ENCODE data around the gene MAP3K20.
"Not testable (repeated sequence)": the region's sequence is repeated elsewhere in the genome, so short reads cannot be mapped to it uniquely, and the experiment has no call there.

Gene MAP3K20

DNA sequence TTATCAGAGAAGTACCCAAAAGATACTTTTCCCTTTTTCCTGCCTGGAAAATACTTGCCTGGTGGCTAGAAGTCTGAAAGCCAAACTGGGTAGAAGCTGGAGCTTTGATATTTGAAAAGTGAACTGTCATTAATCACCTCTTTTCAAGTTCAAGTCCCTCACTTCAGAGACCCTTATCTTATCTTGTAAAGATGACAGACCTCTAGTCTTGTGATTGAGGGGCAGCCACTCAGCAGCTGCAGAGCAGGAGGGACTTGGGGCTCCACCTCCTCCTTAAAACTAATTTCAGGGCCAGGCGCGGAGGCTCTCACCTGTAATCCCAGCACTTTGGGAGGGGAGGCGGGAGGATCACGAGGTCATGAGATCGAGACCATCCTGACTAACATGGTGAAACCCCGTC, 214.9 kb downstream of the MAP3K20 start:
- DNase-seq = no peak
- TF ChIP-seq, protein P1, sequence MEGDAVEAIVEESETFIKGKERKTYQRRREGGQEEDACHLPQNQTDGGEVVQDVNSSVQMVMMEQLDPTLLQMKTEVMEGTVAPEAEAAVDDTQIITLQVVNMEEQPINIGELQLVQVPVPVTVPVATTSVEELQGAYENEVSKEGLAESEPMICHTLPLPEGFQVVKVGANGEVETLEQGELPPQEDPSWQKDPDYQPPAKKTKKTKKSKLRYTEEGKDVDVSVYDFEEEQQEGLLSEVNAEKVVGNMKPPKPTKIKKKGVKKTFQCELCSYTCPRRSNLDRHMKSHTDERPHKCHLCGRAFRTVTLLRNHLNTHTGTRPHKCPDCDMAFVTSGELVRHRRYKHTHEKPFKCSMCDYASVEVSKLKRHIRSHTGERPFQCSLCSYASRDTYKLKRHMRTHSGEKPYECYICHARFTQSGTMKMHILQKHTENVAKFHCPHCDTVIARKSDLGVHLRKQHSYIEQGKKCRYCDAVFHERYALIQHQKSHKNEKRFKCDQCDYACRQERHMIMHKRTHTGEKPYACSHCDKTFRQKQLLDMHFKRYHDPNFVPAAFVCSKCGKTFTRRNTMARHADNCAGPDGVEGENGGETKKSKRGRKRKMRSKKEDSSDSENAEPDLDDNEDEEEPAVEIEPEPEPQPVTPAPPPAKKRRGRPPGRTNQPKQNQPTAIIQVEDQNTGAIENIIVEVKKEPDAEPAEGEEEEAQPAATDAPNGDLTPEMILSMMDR (IDR thresholded peaks at IDR 0.05; ENCODE audit: low read depth, low read length) = no peak
- Histone ChIP-seq H3K27ac (no peak overlapping the region), H3K27me3 (ENCODE audit: insufficient read depth, low read depth, severe bottlenecking) (no peaks in the 10 kb centered on the region), H3K4me3 (ENCODE audit: low read depth, low read length) (no peak overlapping the region), H3K9me3 (ENCODE audit: severe bottlenecking) (peaks cover 4% of the 10 kb centered on the region), H3K36me3 (no peaks in the 10 kb centered on the region)

DNA sequence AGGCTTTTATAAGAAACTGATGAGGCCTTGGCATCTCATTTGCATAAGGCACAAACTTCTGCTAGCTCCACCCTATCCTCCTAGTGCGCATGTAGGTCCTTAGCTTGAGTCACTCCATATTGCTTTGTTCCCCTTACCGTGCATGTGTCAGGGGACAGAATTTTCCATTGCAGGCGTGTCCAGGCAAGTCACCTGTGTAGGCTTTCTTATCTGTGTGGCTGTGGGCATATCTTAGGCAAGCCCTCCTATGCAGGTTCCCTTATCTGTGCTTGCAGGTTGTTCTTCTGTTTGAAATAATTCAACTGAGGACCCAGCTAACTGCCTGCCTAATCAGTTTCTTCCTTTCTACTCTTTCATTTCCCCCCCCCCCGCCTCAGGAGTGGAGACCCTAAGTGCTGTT, 215.8 kb downstream of the MAP3K20 start:
- H3K27me3 ChIP-seq (ENCODE audit: insufficient read depth, low read depth, severe bottlenecking) = no peaks in the 10 kb centered on the region
- DNase-seq = no peak
- no peaks in the 10 kb centered on the region for H3K36me3 ChIP-seq
- H3K9me3 ChIP-seq (ENCODE audit: severe bottlenecking) = peaks cover 4% of the 10 kb centered on the region
- no peak overlapping the region for H3K4me3 ChIP-seq (ENCODE audit: low read depth, low read length)
- TF ChIP-seq, protein P1 (IDR thresholded peaks at IDR 0.05; ENCODE audit: low read depth, low read length) = no peak
- H3K27ac ChIP-seq = no peak overlapping the region

DNA sequence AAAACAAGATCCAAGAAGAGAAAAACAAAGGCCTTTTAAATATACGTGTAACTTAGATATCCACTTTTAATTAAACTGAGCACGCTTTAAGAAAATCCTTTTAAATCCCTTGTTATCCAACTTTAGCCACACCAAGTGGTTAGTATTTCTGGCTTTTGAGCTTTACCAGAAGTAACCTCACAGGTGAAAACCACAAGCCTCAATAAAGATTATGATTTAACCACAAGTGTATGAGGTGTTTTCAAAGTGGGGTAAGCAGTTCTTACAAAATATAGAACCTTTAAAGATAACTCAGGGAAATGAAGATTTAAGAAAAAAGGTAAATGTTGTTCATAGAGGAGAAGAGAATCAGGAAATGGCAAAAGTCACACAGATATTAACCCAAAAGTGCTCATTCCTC, 220.6 kb downstream of the MAP3K20 start:
- TF ChIP-seq, protein P1 (IDR thresholded peaks at IDR 0.05; ENCODE audit: low read depth, low read length) = no peak
- Histone ChIP-seq H3K27ac (no peak overlapping the region), H3K4me3 (ENCODE audit: low read depth, low read length) (no peak overlapping the region), H3K9me3 (ENCODE audit: severe bottlenecking) (peaks cover 35% of the 10 kb centered on the region), H3K36me3 (no peaks in the 10 kb centered on the region), H3K27me3 (ENCODE audit: insufficient read depth, low read depth, severe bottlenecking) (no peaks in the 10 kb centered on the region)
- no peak for DNase-seq

DNA sequence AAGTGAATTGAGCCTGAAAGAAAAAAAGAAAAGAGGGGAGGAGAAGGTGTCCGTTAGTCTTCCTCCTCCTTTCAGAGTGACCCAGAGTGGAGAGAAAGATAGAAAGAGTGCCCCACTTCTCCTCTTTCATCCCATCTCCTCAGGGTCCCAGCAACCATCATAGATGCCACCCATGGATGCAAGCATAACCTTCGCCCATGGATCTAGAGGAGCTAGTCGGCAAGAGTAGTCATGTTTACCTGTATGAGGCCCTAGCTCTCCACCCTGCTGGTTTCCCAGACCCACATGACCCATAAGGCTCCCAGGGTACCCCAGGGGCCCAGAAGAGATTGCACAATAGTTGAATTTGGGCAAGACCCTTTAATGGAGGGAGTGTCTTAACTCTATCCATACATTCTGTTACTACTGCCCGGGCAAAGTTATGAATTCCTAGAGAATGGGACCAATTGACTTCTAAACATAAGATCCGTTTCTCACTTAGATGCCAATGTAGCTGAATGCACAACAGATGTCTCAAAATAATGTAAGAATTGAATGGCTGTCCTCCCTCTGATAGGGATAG, 223.0 kb downstream of the MAP3K20 start:
- Histone ChIP-seq H3K27me3 (ENCODE audit: insufficient read depth, low read depth, severe bottlenecking) (no peaks in the 10 kb centered on the region), H3K36me3 (no peaks in the 10 kb centered on the region), H3K27ac (no peak overlapping the region), H3K4me3 (ENCODE audit: low read depth, low read length) (no peak overlapping the region), H3K9me3 (ENCODE audit: severe bottlenecking) (peaks cover 31% of the 10 kb centered on the region)
- no peak for DNase-seq
- TF ChIP-seq, protein P1 (IDR thresholded peaks at IDR 0.05; ENCODE audit: low read depth, low read length) = no peak

DNA sequence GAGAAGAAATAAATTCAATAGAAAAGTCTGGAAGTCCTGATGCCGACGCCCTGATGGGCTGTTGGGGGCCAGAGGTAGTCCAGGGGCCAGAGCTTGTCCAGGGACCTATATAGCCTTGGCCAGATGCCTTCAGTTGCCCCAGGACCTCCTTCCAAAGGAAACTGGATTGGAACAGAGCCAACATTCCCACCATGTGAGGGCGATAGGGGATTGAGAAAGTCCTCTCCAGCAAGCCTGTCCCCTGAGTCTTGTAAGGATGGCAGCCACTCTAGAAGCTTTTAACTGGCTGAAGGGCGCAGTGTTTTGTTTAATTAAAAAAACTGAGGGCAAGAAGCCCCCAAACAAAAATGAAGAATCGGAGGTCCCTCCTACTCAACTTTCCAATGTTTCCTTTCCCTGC, 224.1 kb downstream of the MAP3K20 start:
- H3K4me3 ChIP-seq (ENCODE audit: low read depth, low read length) = no peak overlapping the region
- no peaks in the 10 kb centered on the region for H3K27me3 ChIP-seq (ENCODE audit: insufficient read depth, low read depth, severe bottlenecking)
- TF ChIP-seq, protein P1 (IDR thresholded peaks at IDR 0.05; ENCODE audit: low read depth, low read length) = 0 out of 2 replicates have a peak, but pooled peaks have one; percentile 16
- no peaks in the 10 kb centered on the region for H3K36me3 ChIP-seq
- peaks cover 31% of the 10 kb centered on the region for H3K9me3 ChIP-seq (ENCODE audit: severe bottlenecking)
- DNase-seq = peak; percentile 24
- H3K27ac ChIP-seq = no peak overlapping the region

DNA sequence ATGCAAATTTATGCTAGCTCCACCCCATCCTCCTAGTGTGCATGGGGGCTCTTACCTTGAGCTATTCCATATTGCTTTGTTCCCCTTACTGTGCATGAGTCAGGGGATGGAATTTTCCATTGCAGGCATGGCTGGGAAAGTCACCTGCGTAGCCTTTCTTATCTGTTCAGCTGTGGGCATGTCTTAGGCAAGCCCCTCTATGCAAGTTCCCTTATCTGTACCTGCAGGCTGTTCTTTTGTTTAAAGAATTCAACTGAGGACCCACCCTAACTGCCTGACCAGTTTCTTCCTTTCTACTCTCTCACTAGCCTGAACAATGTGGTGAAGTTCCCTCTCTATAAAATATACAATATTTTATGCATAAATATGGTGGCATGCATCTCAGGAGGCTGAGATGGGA, 224.8 kb downstream of the MAP3K20 start:
- no peak overlapping the region for H3K4me3 ChIP-seq (ENCODE audit: low read depth, low read length)
- H3K27ac ChIP-seq = no peak overlapping the region
- TF ChIP-seq, protein P1 (IDR thresholded peaks at IDR 0.05; ENCODE audit: low read depth, low read length) = no peak
- no peaks in the 10 kb centered on the region for H3K27me3 ChIP-seq (ENCODE audit: insufficient read depth, low read depth, severe bottlenecking)
- H3K36me3 ChIP-seq = no peaks in the 10 kb centered on the region
- H3K9me3 ChIP-seq (ENCODE audit: severe bottlenecking) = peaks cover 31% of the 10 kb centered on the region
- no peak for DNase-seq

DNA sequence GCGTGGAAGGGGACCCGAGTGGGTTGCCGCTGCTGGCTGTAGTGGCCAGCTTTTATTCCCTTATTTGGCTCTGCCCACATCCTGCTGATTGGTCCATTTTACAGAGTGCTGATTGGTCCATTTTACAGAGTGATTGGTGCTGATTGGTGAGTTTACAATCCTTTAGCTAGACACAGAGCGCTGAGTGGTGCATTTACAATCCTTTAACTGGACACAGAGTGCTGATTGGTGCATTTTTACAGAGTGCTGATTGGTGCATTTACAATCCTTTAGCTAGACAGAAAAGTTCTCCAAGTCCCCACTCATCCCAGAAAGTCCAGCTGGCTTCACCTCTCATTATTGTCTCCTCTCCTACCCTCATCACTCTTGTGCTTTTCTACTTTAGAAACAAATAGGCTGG, 225.9 kb downstream of the MAP3K20 start:
- H3K27ac ChIP-seq; H3K4me3 ChIP-seq (ENCODE audit: low read depth, low read length); DNase-seq; H3K36me3 ChIP-seq; H3K27me3 ChIP-seq (ENCODE audit: insufficient read depth, low read depth, severe bottlenecking): not testable (repeated sequence)
- peaks cover 30% of the 10 kb centered on the region for H3K9me3 ChIP-seq (ENCODE audit: severe bottlenecking)

All from WERI-Rb-1 (cell line).